M059J (cell line): Measurements from ENCODE around the gene AOPEP. TPM values are rescaled to one million over a fixed set of nuclear protein-coding genes. Genes with fewer than 3 reads are reported as not detected.

Experiments
- DNase-seq: peaks from one replicate; pipeline ENCODE4 v3.0.0-alpha.2; 2012; ENCODE audit warnings: low read depth
- total RNA-seq: library from RNA; depleted of rRNA; stranded (reverse); fragments of >200 nt; shearing (Covaris generic); gene quantifications from 2 replicates; pipeline ENCODE4 v1.2.3, GENCODE V29; 2014; rRNA removed

Gene AOPEP
- 95.6 and 120 TPM in 2 replicates for total RNA-seq

GRCh38 chr9:94726495-94727191 lies at the start of gene AOPEP:
TSS of gene AOPEP (plus strand) at chr9:94726699. CDS start at chr9:94759784, 33,085 bp downstream.
- DNase-seq: peak; percentile 95

GRCh38 chr9:94677929-94678328 lies 48.6 kb upstream of the AOPEP start:
- no peak for DNase-seq

- no peak for DNase-seq
These were observed 46.9 kb upstream of the AOPEP start for GRCh38 chr9:94679587-94679986.

- DNase-seq: no peak
These were observed 46.5 kb upstream of the AOPEP start for GRCh38 chr9:94680020-94680419.

GRCh38 chr9:94680621-94681020 lies 45.9 kb upstream of the AOPEP start:
- DNase-seq: no peak

- DNase-seq: peak; percentile 87
These were observed 45.0 kb upstream of the AOPEP start for GRCh38 chr9:94681508-94681907.

- no peak for DNase-seq
These were observed 41.1 kb upstream of the AOPEP start for GRCh38 chr9:94685359-94685758.

GRCh38 chr9:94687451-94687850 lies 39.0 kb upstream of the AOPEP start:
- DNase-seq: no peak

GRCh38 chr9:94690344-94690743 lies 36.2 kb upstream of the AOPEP start:
- DNase-seq: no peak

- peak; percentile 34 for DNase-seq
These were observed 33.9 kb upstream of the AOPEP start for GRCh38 chr9:94692601-94693000.

- DNase-seq: no peak
These were observed 32.9 kb upstream of the AOPEP start for GRCh38 chr9:94693485-94694204.

GRCh38 chr9:94696545-94696944 lies 30.0 kb upstream of the AOPEP start:
- DNase-seq: no peak

- DNase-seq: peak; percentile 84
These were observed 28.4 kb upstream of the AOPEP start for GRCh38 chr9:94697972-94698581.

GRCh38 chr9:94699715-94700373 lies 26.7 kb upstream of the AOPEP start:
- DNase-seq: no peak

- DNase-seq: no peak
These were observed 26.1 kb upstream of the AOPEP start for GRCh38 chr9:94700445-94700844.

- DNase-seq: no peak
These were observed 22.9 kb upstream of the AOPEP start for GRCh38 chr9:94703488-94704140.

GRCh38 chr9:94705162-94705702 lies 21.3 kb upstream of the AOPEP start:
- DNase-seq: no peak

- DNase-seq: no peak
These were observed 19.6 kb upstream of the AOPEP start for GRCh38 chr9:94706922-94707321.

GRCh38 chr9:94713436-94714215 lies 12.9 kb upstream of the AOPEP start:
- no peak for DNase-seq

- no peak for DNase-seq
These were observed 12.0 kb upstream of the AOPEP start for GRCh38 chr9:94714494-94714893.

- peak; percentile 64 for DNase-seq
These were observed 8.7 kb upstream of the AOPEP start for GRCh38 chr9:94717761-94718160.
